ENCODE results near the gene MS4A6E. TPM values are rescaled to one million over a fixed set of nuclear protein-coding genes. Genes with fewer than 3 reads are reported as not detected.
A peak's percentile ranks its signal among the peaks of the same experiment; 100 is the strongest.

Gene MS4A6E
- total RNA-seq, 1 experiment from 2014 or later: not detected

DNA sequence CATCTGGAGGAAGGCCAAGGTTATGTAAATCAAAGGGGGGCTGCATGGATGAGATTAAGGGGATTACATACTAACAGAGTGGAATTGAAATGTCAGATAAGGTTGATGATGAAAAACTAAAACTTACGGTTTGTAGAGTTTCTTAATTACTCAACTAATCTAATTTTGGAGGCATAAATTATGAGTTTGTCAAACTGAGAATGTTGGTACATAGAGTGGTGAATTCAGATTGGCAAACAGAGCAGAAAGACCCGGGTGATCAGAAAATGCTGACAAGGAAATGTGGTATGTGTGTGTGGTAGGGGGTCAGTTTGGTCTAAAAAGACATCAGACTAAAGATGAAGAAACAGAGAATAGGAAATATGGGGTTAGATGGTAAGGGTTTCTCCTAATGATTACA is 11.0 kb downstream of the MS4A6E start:
- Mint-ChIP-seq H3K36me3 (ENCODE audit: insufficient read depth, unreplicated experiment) (no peaks in the 10 kb centered on the region), H3K27ac (ENCODE audit: unreplicated experiment) (no peak overlapping the region), H3K4me1 (ENCODE audit: low read depth, unreplicated experiment) (no peaks in the 10 kb centered on the region), H3K4me3 (ENCODE audit: low read depth, unreplicated experiment) (no peak overlapping the region), H3K9me3 (ENCODE audit: low read depth, unreplicated experiment) (no peaks in the 10 kb centered on the region), H3K27me3 (ENCODE audit: unreplicated experiment) (no peaks in the 10 kb centered on the region)
- no peak for DNase-seq
- CTCF ChIA-PET: no interaction called here
- intact Hi-C loops (cut with micrococcal nuclease; ENCODE audit: unreplicated experiment): no loop called here
- BruUV-seq (replicated peaks): no TSS peak
- TF ChIP-seq, protein P1, sequence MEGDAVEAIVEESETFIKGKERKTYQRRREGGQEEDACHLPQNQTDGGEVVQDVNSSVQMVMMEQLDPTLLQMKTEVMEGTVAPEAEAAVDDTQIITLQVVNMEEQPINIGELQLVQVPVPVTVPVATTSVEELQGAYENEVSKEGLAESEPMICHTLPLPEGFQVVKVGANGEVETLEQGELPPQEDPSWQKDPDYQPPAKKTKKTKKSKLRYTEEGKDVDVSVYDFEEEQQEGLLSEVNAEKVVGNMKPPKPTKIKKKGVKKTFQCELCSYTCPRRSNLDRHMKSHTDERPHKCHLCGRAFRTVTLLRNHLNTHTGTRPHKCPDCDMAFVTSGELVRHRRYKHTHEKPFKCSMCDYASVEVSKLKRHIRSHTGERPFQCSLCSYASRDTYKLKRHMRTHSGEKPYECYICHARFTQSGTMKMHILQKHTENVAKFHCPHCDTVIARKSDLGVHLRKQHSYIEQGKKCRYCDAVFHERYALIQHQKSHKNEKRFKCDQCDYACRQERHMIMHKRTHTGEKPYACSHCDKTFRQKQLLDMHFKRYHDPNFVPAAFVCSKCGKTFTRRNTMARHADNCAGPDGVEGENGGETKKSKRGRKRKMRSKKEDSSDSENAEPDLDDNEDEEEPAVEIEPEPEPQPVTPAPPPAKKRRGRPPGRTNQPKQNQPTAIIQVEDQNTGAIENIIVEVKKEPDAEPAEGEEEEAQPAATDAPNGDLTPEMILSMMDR (IDR thresholded peaks at IDR 0.05; ENCODE audit: unreplicated experiment): no peak

DNA sequence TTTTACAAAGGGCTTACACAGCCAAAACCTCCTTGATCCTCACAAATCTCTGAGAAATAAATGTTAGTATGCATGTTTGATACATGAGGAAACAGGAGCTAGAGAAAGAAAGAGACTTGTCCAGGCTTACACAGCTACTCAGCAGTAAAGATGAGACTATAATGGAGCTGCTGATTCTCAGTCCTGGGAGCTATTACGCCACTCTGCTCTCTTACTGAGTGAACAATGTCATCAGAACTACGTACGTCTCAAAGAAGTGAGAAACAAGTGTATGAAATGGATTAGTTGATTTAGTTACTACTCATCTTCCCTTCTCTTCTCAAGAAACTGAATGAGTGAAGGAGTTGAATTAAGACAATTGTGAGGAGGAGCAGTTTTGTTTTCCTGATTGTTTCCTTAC is 12.3 kb downstream of the MS4A6E start:
- intact Hi-C loops (cut with micrococcal nuclease; ENCODE audit: unreplicated experiment): no loop called here
- no TSS peak for BruUV-seq (replicated peaks)
- Mint-ChIP-seq H3K27ac (ENCODE audit: unreplicated experiment) (no peak overlapping the region), H3K9me3 (ENCODE audit: low read depth, unreplicated experiment) (no peaks in the 10 kb centered on the region), H3K4me3 (ENCODE audit: low read depth, unreplicated experiment) (no peak overlapping the region), H3K36me3 (ENCODE audit: insufficient read depth, unreplicated experiment) (no peaks in the 10 kb centered on the region), H3K4me1 (ENCODE audit: low read depth, unreplicated experiment) (no peaks in the 10 kb centered on the region), H3K27me3 (ENCODE audit: unreplicated experiment) (peaks cover 10% of the 10 kb centered on the region)
- TF ChIP-seq, protein P1 (IDR thresholded peaks at IDR 0.05; ENCODE audit: unreplicated experiment): no peak
- no peak for DNase-seq
- CTCF ChIA-PET: no interaction called here

DNA sequence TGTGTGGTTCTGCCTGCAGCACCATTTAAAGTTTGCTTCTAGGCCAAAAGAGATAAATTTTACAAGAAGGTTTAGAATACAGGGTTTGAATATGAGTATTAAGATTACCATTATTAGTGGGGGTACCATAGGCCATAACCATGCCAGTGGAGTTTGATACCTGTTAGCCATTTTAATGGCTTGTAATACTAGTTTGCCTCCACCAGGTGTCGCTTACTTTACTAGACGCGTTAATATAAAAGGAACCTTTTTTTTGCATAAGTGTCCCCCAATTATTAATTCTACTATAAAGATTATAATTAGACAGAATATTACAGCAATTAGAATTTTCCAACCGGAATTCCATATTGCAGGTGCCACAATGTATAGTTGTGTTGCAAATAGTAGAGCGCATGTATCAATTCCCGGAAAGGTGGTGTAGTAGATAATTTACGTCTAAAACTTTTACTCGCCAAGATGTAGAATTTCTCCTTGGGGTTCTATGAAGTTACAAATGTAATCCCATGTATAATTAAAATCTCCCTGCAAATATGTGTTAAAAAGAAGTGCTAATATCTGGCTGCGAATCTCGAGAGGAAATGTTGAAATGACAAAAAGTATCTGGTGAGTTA is 16.1 kb downstream of the MS4A6E start:
- BruUV-seq (replicated peaks): no TSS peak
- H3K27ac Mint-ChIP-seq (ENCODE audit: unreplicated experiment): no peak overlapping the region
- DNase-seq: peak; percentile 23
- H3K9me3 Mint-ChIP-seq (ENCODE audit: low read depth, unreplicated experiment): no peaks in the 10 kb centered on the region
- H3K4me1 Mint-ChIP-seq (ENCODE audit: low read depth, unreplicated experiment): no peaks in the 10 kb centered on the region
- no peaks in the 10 kb centered on the region for H3K36me3 Mint-ChIP-seq (ENCODE audit: insufficient read depth, unreplicated experiment)
- H3K27me3 Mint-ChIP-seq (ENCODE audit: unreplicated experiment): peaks cover 32% of the 10 kb centered on the region
- no peak overlapping the region for H3K4me3 Mint-ChIP-seq (ENCODE audit: low read depth, unreplicated experiment)
- CTCF ChIA-PET: interaction anchor here (0.8 kb wide), 1 partner anchor 276 kb away, joined by 3 read pairs; no protein-coding TSS in a partner anchor
- TF ChIP-seq, protein P1 (IDR thresholded peaks at IDR 0.05; ENCODE audit: unreplicated experiment): peak; percentile 69
- intact Hi-C loops (cut with micrococcal nuclease; ENCODE audit: unreplicated experiment): loop anchor here (5.0 to 10.0 kb wide), 3 partner anchors 168 to 518 kb away; no protein-coding TSS in a partner anchor

DNA sequence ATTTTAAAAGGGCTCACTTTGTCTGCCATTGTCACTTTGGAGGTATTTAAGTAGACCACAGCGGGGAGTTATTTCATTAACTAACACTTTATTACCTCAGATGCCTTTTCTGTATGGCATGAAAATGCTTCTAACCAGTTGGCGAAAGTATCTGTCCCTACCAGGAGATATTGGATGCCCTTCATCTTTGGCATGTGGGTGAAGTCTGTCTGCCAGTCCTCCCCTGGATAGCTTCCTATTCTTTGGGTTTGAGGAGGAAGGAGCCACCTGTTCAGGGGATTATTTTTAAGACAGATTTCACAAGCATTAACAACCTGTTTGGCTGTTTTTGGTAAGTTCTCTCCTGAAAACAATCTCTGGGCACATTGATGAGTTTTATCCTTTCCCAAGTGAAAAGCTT is 17.1 kb downstream of the MS4A6E start:
- Mint-ChIP-seq H3K4me3 (ENCODE audit: low read depth, unreplicated experiment) (no peak overlapping the region), H3K9me3 (ENCODE audit: low read depth, unreplicated experiment) (no peaks in the 10 kb centered on the region), H3K4me1 (ENCODE audit: low read depth, unreplicated experiment) (no peaks in the 10 kb centered on the region), H3K27ac (ENCODE audit: unreplicated experiment) (no peak overlapping the region), H3K27me3 (ENCODE audit: unreplicated experiment) (peaks cover 35% of the 10 kb centered on the region), H3K36me3 (ENCODE audit: insufficient read depth, unreplicated experiment) (no peaks in the 10 kb centered on the region)
- intact Hi-C loops (cut with micrococcal nuclease; ENCODE audit: unreplicated experiment): loop anchor here (5.0 to 10.0 kb wide), 3 partner anchors 169 to 519 kb away; no protein-coding TSS in a partner anchor
- no peak for DNase-seq
- TF ChIP-seq, protein P1 (IDR thresholded peaks at IDR 0.05; ENCODE audit: unreplicated experiment): no peak
- BruUV-seq (replicated peaks): no TSS peak
- CTCF ChIA-PET: interaction anchor here (1.8 kb wide), 1 partner anchor 19 kb away, joined by 8 read pairs; no protein-coding TSS in a partner anchor
